Activated CD4-positive, CD25-positive, alpha-beta regulatory T cell treated with anti-CD3 and anti-CD28 coated beads, Interleukin-2, amount 50 U/mL, for 16 hours (primary cell): ENCODE measurements around the gene C1QTNF9B.
"Not testable (repeated sequence)": the region's sequence is repeated elsewhere in the genome, so short reads cannot be mapped to it uniquely, and the experiment has no call there.

Experiments
- DNase-seq: peaks from one replicate; pipeline ENCODE4 v3.0.0-alpha.2; 2020; ENCODE audit warnings: low read depth, low spot score

Gene C1QTNF9B

DNA sequence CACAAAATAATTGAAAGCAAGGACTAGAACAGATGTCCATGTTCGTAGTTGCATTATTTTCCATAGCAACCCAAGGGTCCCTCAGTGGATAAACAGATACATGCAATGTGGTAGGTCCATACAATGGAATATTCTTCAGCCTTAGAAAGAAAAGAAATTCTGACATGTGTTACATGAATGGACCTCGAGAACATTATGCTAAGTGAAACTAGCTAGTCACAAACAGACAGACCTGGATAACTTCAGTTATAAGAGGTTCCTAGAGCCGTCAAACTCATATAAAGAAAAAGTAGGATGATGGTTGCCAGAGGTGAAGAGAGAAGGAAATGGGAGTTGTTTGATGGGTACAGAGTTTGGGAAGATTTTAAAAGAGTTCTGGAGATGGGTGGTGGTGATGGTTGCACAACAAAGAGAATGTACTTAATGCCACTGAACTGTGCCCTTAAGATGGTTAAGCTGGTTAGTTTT lies at the start of gene C1QTNF9B:
Gene C1QTNF9B, minus strand, starts transcription at position 51 of the 468 bp plus-strand sequence.
- DNase-seq: not testable (repeated sequence)

- no peak for DNase-seq
Measured at GRCh38 chr13:23946900-23947299, 49.6 kb upstream of the C1QTNF9B start.

DNA sequence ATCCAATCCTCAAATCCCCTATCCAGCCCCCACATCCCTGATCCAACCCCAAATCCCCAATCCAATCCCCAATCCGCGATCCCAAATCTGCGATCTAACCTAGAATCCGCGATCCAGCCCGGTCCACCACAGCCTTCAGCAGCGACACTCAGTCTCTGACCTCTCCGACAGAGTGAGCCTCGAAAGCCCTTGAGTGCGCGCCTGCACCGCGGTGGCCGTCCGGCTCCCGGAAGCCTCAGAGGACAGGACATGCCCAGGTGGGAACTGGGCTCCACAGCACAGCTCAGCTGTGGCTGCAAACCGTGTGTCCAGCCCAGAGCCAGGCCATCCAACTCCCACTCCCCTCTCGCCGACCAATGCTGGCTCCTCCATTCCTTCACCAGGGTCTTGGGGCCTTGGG lies 48.8 kb upstream of the C1QTNF9B start:
- DNase-seq: no peak

DNA sequence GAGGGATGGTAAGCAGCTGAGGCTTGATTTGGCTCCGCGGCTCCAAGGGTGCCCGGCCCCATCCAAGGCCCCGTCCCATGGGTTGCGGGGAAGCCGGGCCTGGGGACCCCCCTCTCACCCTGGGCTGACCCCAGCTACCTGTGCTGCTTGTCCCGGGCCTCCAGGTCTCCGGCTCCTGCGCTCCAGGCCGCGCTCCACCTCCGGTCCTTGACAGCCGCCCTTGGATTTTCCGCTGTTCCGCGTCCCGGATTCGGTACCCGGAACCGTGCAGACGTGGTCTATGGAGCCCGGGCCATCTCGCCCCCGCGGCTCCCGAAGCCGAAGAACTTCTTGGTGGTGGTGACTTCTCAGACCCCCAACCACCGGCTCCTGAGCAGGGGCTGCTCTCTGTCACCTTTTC lies 48.3 kb upstream of the C1QTNF9B start:
- DNase-seq: no peak

GRCh38 chr13:23941211-23941610 lies 43.9 kb upstream of the C1QTNF9B start:
- DNase-seq: no peak

DNA sequence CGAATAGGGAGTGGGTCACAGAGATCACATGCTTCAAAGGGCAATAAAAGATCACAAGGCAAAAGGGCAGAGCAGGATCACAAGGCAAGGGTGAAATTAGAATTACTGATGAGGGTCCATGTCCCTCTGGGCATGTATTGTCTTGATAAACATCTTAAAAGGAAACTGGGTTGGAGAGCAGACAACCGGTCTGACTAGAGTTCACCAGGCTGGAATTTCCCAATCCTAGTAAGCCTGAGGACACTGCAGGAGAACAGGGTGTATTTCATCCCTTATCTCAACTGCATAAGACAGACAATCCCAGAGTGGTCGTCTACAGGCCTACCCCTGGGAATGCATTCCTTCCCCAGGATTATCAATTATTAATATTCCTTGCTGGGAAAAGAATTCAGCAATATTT lies 42.4 kb upstream of the C1QTNF9B start:
- not testable (repeated sequence) for DNase-seq

- no peak for DNase-seq
Measured at GRCh38 chr13:23934520-23934919, 37.2 kb upstream of the C1QTNF9B start.

- DNase-seq: no peak
Measured at GRCh38 chr13:23928985-23929384, 31.7 kb upstream of the C1QTNF9B start.

DNA sequence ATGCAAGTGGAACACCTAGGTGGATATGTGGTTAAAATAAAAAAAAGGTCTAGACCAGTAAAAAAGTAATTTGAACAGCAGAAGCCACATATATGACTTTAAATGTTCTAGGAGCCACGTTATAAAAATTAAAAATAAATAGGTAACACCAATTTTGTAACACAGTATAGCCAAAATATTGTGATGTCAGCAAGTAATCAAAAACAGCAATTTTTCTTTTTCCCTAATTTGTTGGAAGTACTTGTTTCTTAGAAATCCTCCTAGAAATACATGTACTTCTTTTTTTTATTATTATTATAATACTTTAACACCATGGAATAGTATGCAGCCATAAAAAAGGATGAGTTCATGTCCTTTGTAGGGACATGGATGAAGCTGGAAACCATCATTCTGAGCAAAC lies 25.7 kb upstream of the C1QTNF9B start:
- DNase-seq: no peak

GRCh38 chr13:23922005-23922932 lies 25.0 kb upstream of the C1QTNF9B start:
- DNase-seq: no peak

DNA sequence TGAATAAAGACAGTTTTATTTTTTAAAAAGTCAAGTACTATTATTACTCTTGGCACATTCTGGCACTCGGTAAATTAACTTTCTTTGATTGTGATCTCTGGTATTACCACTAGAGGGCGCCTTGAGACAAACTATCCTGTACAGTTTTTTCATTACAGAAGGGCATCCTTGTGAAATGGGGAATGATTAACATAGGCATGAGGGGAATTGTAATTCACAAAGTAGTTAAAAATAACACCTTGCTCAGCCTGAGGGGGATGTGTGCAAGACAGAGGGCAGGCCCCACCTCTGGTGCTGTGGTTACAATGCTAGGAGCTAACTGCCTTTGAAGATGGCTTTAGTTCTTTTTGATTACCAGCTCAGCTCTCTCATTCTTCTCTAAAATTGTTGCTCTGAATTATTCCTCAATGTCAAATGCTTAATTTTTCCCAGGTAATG lies 24.2 kb upstream of the C1QTNF9B start:
- no peak for DNase-seq

DNA sequence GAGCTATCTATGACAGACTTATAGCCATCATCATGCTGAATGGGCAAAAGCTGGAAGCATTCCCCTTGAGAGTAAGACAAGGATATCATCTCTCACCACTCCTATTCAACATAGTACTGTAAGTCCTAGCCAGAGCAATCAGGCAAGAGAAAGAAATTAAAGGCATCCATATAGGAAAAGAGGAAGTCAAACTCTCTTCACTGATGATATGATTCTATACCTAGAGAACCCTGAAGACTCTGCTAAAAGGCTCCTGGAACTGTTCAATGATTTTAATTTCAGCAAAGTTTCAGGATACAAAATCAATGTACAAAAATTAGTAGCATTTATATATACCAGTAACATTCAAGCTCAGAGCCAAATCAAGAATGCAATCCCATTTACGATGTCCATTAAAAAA lies 21.7 kb upstream of the C1QTNF9B start:
- DNase-seq: no peak

GRCh38 chr13:23918208-23918607 lies 20.9 kb upstream of the C1QTNF9B start:
- DNase-seq: no peak

DNA sequence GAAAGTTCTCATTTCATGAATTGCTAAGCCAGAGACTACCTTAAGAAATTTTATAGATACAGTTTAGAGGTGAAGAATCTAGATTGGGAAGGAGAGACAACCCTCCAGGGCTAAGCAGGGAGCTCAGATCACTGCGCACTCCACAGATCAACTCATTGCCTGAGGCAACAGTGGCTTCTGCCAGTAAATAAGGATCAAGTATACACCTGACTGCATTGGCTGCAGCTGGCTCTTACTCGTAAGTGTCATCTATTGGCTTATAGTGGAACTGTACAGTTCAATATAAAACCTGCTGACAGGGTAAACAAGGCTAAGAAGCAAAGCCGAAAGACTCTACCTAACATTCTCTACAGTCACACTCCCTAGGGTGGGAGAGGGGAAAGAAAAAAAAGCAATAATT lies 18.0 kb upstream of the C1QTNF9B start:
- DNase-seq: no peak

- no peak for DNase-seq
Measured at GRCh38 chr13:23912469-23912868, 15.2 kb upstream of the C1QTNF9B start.

- DNase-seq: no peak
Measured at GRCh38 chr13:23909606-23910005, 12.3 kb upstream of the C1QTNF9B start.

GRCh38 chr13:23905766-23906165 lies 8.5 kb upstream of the C1QTNF9B start:
- DNase-seq: no peak

GRCh38 chr13:23903906-23904280 lies 6.6 kb upstream of the C1QTNF9B start:
- DNase-seq: no peak

- no peak for DNase-seq
Measured at GRCh38 chr13:23902975-23903905, 5.9 kb upstream of the C1QTNF9B start.

DNA sequence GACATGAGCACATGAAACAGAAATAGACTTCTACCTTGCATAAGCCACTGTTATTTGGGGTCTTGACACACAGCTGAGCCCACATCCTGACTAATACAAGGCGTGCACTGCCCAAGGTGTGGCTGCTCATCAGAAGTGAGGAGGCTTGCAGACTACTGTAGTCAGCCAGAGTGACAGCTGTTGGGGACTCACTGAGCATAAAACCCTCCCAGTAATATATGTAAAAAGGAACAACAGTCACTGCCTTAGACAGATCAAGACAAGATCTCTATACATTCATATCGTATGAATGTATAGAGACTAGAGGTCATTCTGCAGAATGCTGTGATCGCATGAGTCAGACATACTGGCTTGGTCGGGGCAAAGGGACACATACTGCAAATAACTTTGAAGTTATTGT lies 4.1 kb upstream of the C1QTNF9B start:
- DNase-seq: no peak

- DNase-seq: no peak
Measured at GRCh38 chr13:23899555-23899954, 2.3 kb upstream of the C1QTNF9B start.

DNA sequence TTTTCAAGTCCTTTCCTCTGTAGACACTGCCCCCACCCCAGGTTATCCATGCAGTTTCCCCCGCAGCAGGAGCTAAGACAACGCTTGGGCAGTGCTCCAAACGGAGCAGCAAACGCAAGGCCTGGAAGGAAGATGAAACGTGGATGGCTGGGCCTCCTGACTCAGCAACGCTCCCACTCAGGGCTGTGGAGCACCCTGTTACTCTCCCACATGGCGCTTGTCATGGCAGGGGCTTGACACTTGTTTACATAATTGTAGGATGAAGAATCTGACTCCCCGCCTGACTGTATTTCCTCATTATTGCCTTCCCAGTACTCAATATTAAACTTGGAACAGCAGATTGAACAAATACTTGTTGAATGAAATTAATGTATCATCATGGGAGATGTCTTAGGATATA lies 799 bp upstream of the C1QTNF9B start:
- DNase-seq: no peak
